Mesendoderm (in vitro differentiated cells): Measurements from ENCODE around the gene ZBTB40.

Experiments used
- DNase-seq: peaks from one replicate; pipeline ENCODE4 v3.0.0; 2013
- H2AK5ac ChIP-seq: 2 replicates; pipeline ENCODE4 v1.6.1; 2013; ENCODE audit warnings: low read length, inconsistent platforms
- H2BK120ac ChIP-seq: 2 replicates; pipeline ENCODE4 v1.6.1; 2013; ENCODE audit warnings: low read depth, mild to moderate bottlenecking, low read length, moderate library complexity, mixed read lengths
- H2BK15ac ChIP-seq: replicated peaks from 2 replicates; pipeline ENCODE4 v1.6.1; 2013; ENCODE audit warnings: low read depth, mild to moderate bottlenecking, moderate library complexity
- H2BK5ac ChIP-seq: 2 replicates; pipeline ENCODE4 v1.6.1; 2013; ENCODE audit warnings: low read length, inconsistent platforms
- H3K18ac ChIP-seq: 2 replicates; pipeline ENCODE4 v1.6.1; 2013; ENCODE audit warnings: mild to moderate bottlenecking, low read length, mixed read lengths
- H3K23ac ChIP-seq: one replicate; pipeline ENCODE4 v1.6.1; 2013; ENCODE audit warnings: low read length
- H3K27ac ChIP-seq: 2 replicates; pipeline ENCODE4 v1.5.1; 2013; ENCODE audit warnings: low read depth, mild to moderate bottlenecking, inconsistent platforms, low read length, moderate library complexity
- H3K27me3 ChIP-seq: 2 replicates; pipeline ENCODE4 v1.6.1; 2013; ENCODE audit warnings: low read length, control low read depth, mild to moderate bottlenecking, inconsistent platforms; ENCODE audit not compliant: insufficient read depth, poor library complexity
- H3K36me3 ChIP-seq: 2 replicates; pipeline ENCODE4 v1.6.1; 2013; ENCODE audit warnings: low read length, inconsistent platforms; ENCODE audit not compliant: control insufficient read depth, insufficient read depth
- H3K4ac ChIP-seq: one replicate; pipeline ENCODE4 v1.6.1; 2013; ENCODE audit warnings: low read depth, mild to moderate bottlenecking, low read length, moderate library complexity
- H3K4me1 ChIP-seq: 2 replicates; pipeline ENCODE4 v1.6.1; 2013; ENCODE audit warnings: low read depth, low read length, inconsistent platforms; ENCODE audit not compliant: control insufficient read depth
- H3K4me2 ChIP-seq: 2 replicates; pipeline ENCODE4 v1.6.1; 2013; ENCODE audit warnings: low read length
- H3K4me3 ChIP-seq: 2 replicates; pipeline ENCODE4 v1.5.1; 2013; ENCODE audit warnings: mild to moderate bottlenecking, low read length
- H3K56ac ChIP-seq: one replicate; pipeline ENCODE4 v1.6.1; 2013; ENCODE audit warnings: low read length
- H3K79me1 ChIP-seq: 2 replicates; pipeline ENCODE4 v1.6.1; 2013; ENCODE audit warnings: low read length, inconsistent platforms
- H3K79me2 ChIP-seq: 2 replicates; pipeline ENCODE4 v1.6.1; 2013; ENCODE audit warnings: mild to moderate bottlenecking, low read length; ENCODE audit not compliant: control insufficient read depth, insufficient read depth
- H3K9ac ChIP-seq: 2 replicates; pipeline ENCODE4 v1.6.1; 2013; ENCODE audit warnings: low read length, inconsistent platforms
- H4K5ac ChIP-seq: one replicate; pipeline ENCODE4 v1.6.1; 2013; ENCODE audit warnings: low read length
- H4K8ac ChIP-seq: one replicate; pipeline ENCODE4 v1.6.1; 2013; ENCODE audit warnings: low read depth, mild to moderate bottlenecking, control low read depth, low read length, moderate library complexity
- whole genome bisulfite sequencing: extraction: QIAGEN DNeasy Blood & Tissue Kit; methylation state at CpG from one replicate; pipeline ENCODE4 v1.1.7; 2013; ENCODE audit warnings: low lambda C conversion rate, missing lambda C conversion rate; ENCODE audit not compliant: insufficient coverage; ENCODE audit errors: extremely low coverage; 5-methylcytosine and 5-hydroxymethylcytosine counted together

ZBTB40 gene

DNA sequence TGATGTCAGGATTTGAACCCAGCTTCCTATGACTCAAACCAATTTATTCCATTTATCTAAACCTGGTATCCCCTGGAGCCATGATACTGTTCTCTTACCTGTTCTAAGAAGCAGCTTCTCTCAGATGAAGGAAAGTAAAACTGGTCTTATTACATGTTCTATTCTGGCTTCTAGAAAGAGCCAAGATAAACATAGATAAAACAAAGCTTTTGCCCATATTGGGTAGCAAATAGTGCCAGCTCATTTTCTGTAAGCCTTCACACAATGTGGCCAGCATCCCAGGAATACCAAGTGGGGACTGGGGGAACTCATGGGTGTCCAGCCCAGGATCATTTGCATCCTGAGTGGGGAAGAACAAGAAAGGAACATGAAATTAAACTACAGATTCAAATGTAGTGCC, 58.2 kb downstream of the ZBTB40 start:
- Histone ChIP-seq H2AK5ac (no peak overlapping the region), H3K79me2 (no peaks in the 10 kb centered on the region), H3K4me3 (no peak overlapping the region), H3K36me3 (peaks cover 9% of the 10 kb centered on the region), H3K9ac (no peak overlapping the region), H3K18ac (no peak overlapping the region), H3K4me1 (no peaks in the 10 kb centered on the region), H3K4ac (no peak overlapping the region), H2BK5ac (no peak overlapping the region), H3K23ac (no peak overlapping the region), H3K27ac (no peak overlapping the region), H3K79me1 (no peaks in the 10 kb centered on the region), H3K56ac (no peak overlapping the region), H3K4me2 (no peak overlapping the region), H4K8ac (no peak overlapping the region), H2BK15ac (no peak overlapping the region), H4K5ac (no peak overlapping the region), H3K27me3 (no peaks in the 10 kb centered on the region), H2BK120ac (no peak overlapping the region)
- DNase-seq = no peak

DNA sequence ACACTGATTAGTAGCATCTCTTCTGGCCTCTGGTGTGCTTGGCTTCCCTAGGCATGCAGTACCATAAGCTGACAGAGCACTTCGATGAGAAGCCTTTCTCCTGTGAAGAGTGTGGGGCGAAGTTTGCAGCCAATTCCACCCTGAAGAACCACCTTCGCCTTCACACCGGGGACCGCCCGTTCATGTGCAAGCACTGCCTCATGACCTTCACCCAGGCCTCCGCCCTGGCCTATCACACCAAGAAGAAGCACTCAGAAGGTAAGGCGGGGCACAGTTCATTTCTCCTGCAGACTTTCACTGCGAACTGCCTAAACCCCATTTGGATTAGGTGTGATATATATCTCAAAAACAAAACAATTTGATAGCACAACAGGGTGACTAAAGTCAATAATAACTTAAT, 61.2 kb downstream of the ZBTB40 start:
- no peak overlapping the region for H4K8ac ChIP-seq
- H2BK120ac ChIP-seq = no peak overlapping the region

DNA sequence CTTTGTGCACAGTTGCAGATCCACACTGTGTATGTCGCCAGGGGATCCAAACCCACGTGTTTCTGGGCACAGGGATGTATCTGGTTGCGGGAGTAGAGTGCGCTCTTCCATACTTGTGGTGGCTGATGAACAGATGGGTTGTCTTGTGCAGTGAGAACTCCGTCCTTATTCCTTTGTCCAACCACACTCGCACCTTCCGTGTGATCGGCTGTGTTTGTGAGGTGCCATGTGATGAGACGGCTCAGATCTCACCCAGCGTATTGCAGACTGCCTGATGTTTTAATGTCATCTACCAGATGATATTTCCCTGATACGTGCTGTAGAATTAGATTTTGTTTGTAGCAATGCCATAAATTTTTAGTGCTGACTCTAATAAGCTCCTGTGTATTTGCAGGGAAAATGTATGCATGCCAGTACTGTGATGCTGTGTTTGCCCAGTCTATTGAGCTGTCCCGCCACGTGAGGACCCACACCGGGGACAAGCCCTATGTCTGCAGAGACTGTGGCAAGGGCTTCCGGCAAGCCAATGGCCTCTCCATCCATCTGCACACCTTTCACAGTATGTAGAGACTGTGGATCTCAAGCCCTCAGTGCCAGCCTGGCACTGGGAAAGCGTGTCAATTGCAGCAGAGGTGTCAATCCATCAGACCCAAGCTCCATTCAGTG, 65.4 kb downstream of the ZBTB40 start:
- WGBS = no CpG with 5 or more reads among the region's 16 CpGs
- H3K36me3 ChIP-seq = peaks cover 9% of the 10 kb centered on the region

More for the DNA sequence above, 61.2 kb downstream of the ZBTB40 start:
- Histone ChIP-seq H3K4me3 (no peak overlapping the region), H3K27me3 (no peaks in the 10 kb centered on the region), H3K56ac (no peak overlapping the region), H3K23ac (no peak overlapping the region), H2AK5ac (no peak overlapping the region), H4K5ac (no peak overlapping the region), H2BK5ac (no peak overlapping the region), H3K4me1 (no peaks in the 10 kb centered on the region), H3K79me1 (no peaks in the 10 kb centered on the region), H3K18ac (no peak overlapping the region), H2BK15ac (no peak overlapping the region), H3K79me2 (no peaks in the 10 kb centered on the region), H3K27ac (no peak overlapping the region), H3K4ac (no peak overlapping the region), H3K9ac (no peak overlapping the region), H3K36me3 (peaks cover 11% of the 10 kb centered on the region), H3K4me2 (no peak overlapping the region)
- no peak for DNase-seq
- no CpG with 5 or more reads among the region's 9 CpGs for WGBS

DNA sequence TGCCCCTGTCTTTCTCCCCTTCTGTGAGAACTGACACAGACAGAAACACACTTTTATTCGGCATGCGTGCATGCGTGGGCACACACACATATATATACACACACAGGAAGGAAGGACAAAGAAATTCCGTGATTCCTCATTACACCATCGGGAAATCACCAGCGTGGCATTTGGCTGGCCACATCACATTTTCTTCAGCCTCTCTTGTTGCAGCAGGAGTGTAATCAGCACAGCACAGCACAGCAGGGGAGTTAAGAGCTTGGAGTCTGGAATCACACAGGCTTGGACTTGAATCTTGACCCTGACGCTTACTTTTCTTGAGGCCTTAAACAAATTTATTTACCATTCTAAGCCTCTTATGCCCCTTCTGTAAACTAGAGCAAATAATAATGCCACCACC, 66.3 kb downstream of the ZBTB40 start:
- H3K9ac ChIP-seq = no peak overlapping the region
- no peak overlapping the region for H2BK5ac ChIP-seq
- H3K4me1 ChIP-seq = no peaks in the 10 kb centered on the region
- no CpG with 5 or more reads among the region's 7 CpGs for WGBS
- no peak overlapping the region for H4K5ac ChIP-seq
- no peak overlapping the region for H2AK5ac ChIP-seq
- no peaks in the 10 kb centered on the region for H3K79me2 ChIP-seq
- H3K36me3 ChIP-seq = peaks cover 5% of the 10 kb centered on the region
- H3K23ac ChIP-seq = no peak overlapping the region
- H3K56ac ChIP-seq = no peak overlapping the region
- no peak overlapping the region for H3K4me3 ChIP-seq
- no peak overlapping the region for H3K27ac ChIP-seq
- DNase-seq = no peak
- no peak overlapping the region for H4K8ac ChIP-seq
- no peaks in the 10 kb centered on the region for H3K27me3 ChIP-seq
- H3K4ac ChIP-seq = no peak overlapping the region
- H3K79me1 ChIP-seq = no peaks in the 10 kb centered on the region
- no peak overlapping the region for H3K18ac ChIP-seq
- H2BK15ac ChIP-seq = no peak overlapping the region
- H2BK120ac ChIP-seq = no peak overlapping the region
- no peak overlapping the region for H3K4me2 ChIP-seq

More for the DNA sequence above, 65.4 kb downstream of the ZBTB40 start:
- H3K18ac ChIP-seq = no peak overlapping the region
- no peak overlapping the region for H4K5ac ChIP-seq
- H3K9ac ChIP-seq = no peak overlapping the region
- no peaks in the 10 kb centered on the region for H3K79me1 ChIP-seq
- no peaks in the 10 kb centered on the region for H3K79me2 ChIP-seq
- no peak overlapping the region for H3K27ac ChIP-seq
- no peaks in the 10 kb centered on the region for H3K4me1 ChIP-seq
- H2AK5ac ChIP-seq = no peak overlapping the region
- no peak overlapping the region for H3K4me2 ChIP-seq
- no peaks in the 10 kb centered on the region for H3K27me3 ChIP-seq
- H4K8ac ChIP-seq = no peak overlapping the region
- H3K4me3 ChIP-seq = no peak overlapping the region
- no peak overlapping the region for H3K23ac ChIP-seq
- no peak overlapping the region for H2BK120ac ChIP-seq
- H2BK15ac ChIP-seq = no peak overlapping the region
- H3K56ac ChIP-seq = no peak overlapping the region
- H3K4ac ChIP-seq = no peak overlapping the region
- no peak overlapping the region for H2BK5ac ChIP-seq
- DNase-seq = no peak

DNA sequence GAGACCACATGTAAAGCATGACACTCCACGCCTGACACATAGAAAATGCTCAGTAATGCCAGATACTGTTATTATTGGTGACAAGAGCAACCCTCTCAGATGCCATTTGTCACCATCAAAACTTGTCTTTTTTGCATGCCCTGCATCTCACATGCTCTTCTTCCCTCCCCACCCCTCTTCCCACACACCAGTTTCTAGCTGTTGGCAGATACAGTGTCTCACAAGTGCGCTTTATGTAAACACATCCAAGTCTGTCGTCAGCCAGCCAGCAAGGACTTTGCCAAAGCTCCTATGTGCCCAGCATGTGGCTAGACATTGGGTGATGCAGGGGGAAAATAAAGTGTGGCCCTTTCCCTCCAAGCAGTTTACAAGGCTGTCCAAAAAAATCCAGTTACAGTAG, 66.7 kb downstream of the ZBTB40 start:
- no peak for DNase-seq
- Histone ChIP-seq H4K5ac (no peak overlapping the region), H2BK120ac (no peak overlapping the region), H3K56ac (no peak overlapping the region), H3K18ac (no peak overlapping the region), H3K79me2 (no peaks in the 10 kb centered on the region), H2AK5ac (no peak overlapping the region), H2BK5ac (no peak overlapping the region), H3K9ac (no peak overlapping the region), H4K8ac (no peak overlapping the region), H3K4me2 (no peak overlapping the region), H3K27ac (no peak overlapping the region), H3K27me3 (no peaks in the 10 kb centered on the region), H3K79me1 (no peaks in the 10 kb centered on the region), H3K36me3 (peaks cover 4% of the 10 kb centered on the region), H2BK15ac (no peak overlapping the region), H3K4me1 (no peaks in the 10 kb centered on the region), H3K23ac (no peak overlapping the region), H3K4me3 (no peak overlapping the region), H3K4ac (no peak overlapping the region)
- no CpG with 5 or more reads among the region's 3 CpGs for WGBS

DNA sequence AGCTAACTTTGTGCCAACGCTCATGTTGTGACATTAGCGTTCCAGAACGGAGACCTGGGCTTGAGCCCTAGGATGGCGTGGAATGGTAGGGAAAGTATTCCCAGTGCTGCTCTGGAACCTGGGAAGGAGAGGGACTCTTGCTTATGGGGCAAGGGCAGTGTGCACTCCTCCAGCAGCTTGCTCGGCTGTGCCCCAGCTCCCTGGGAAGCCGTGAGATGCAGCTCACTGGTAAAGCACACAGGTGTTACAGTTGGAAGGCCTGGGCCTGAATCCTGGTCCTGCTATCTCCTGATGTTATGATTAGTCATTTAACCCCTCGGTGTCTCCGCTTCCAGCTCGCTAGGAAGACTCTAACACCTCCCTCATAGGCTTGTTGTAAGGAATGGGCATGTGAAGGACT, 69.2 kb downstream of the ZBTB40 start:
- H3K4me1 ChIP-seq = no peaks in the 10 kb centered on the region
- H3K36me3 ChIP-seq = peaks cover 2% of the 10 kb centered on the region
- H3K23ac ChIP-seq = no peak overlapping the region
- no peak overlapping the region for H2BK15ac ChIP-seq
- no peak overlapping the region for H4K5ac ChIP-seq
- H3K18ac ChIP-seq = no peak overlapping the region
- H2AK5ac ChIP-seq = no peak overlapping the region
- no peak for DNase-seq
- H3K79me1 ChIP-seq = no peaks in the 10 kb centered on the region
- H2BK5ac ChIP-seq = no peak overlapping the region
- no peak overlapping the region for H3K56ac ChIP-seq
- no peaks in the 10 kb centered on the region for H3K27me3 ChIP-seq
- no peak overlapping the region for H4K8ac ChIP-seq
- no peak overlapping the region for H3K9ac ChIP-seq
- no CpG with 5 or more reads among the region's 9 CpGs for whole genome bisulfite sequencing
- H3K4me2 ChIP-seq = no peak overlapping the region
- H3K79me2 ChIP-seq = no peaks in the 10 kb centered on the region
- H3K4me3 ChIP-seq = no peak overlapping the region
- H3K4ac ChIP-seq = no peak overlapping the region
- no peak overlapping the region for H2BK120ac ChIP-seq
- H3K27ac ChIP-seq = no peak overlapping the region
